Upper lobe of left lung (tissue), 6 donors: Measurements from ENCODE around the gene ABCG1. TPM values are rescaled to one million over a fixed set of nuclear protein-coding genes. Genes with fewer than 3 reads are reported as not detected.

Experiments
- ATAC-seq, 2 donors: fragments of 200-7000 bp; cut with Tn5 transposase; one replicate each; pipeline ENCODE4 v1.9.1; 2022; ENCODE audit warnings: mild to moderate bottlenecking in 2 of 2, moderate library complexity in 2 of 2; ENCODE audit not compliant: low FRiP score in 2 of 2
- DNase-seq, 2 donors: peaks; one replicate each; pipeline ENCODE4 v3.0.0-alpha.2; 2019 to 2020
- H3K27ac ChIP-seq, 4 donors: fragments of 200-600 bp; sonication (generic); one replicate each; pipeline ENCODE4 v1.5.1; 2016 to 2019
- H3K27me3 ChIP-seq, 4 donors: fragments of 200-600 bp; sonication (generic); one replicate each; pipeline ENCODE4 v1.5.1; 2017 to 2019
- H3K36me3 ChIP-seq, 4 donors: fragments of 200-600 bp; sonication (generic); one replicate each; pipeline ENCODE4 v1.5.1; 2016 to 2019
- H3K4me1 ChIP-seq, 4 donors: fragments of 200-600 bp; sonication (generic); one replicate each; pipeline ENCODE4 v1.5.1; 2018 to 2019
- H3K4me3 ChIP-seq, 4 donors: fragments of 200-600 bp; sonication (generic); one replicate each; pipeline ENCODE4 v1.5.1; 2017 to 2019; ENCODE audit warnings: mild to moderate bottlenecking in 2 of 4, moderate library complexity in 1 of 4
- H3K9me3 ChIP-seq, 4 donors: fragments of 200-600 bp; sonication (generic); one replicate each; pipeline ENCODE4 v1.5.1; 2018 to 2019
- EP300 ChIP-seq, 4 donors: sonication (generic); formaldehyde crosslinking; IDR thresholded peaks; one replicate each; pipeline ENCODE4 v1.5.1; 2017; ENCODE audit warnings: antibody characterized with exemption in 4 of 4, control low read depth in 2 of 4
- POLR2A ChIP-seq, 4 donors: fragments of 450-650 bp; IDR thresholded peaks; one replicate each; pipeline ENCODE4 v1.5.1; 2016 to 2017; ENCODE audit warnings: antibody characterized with exemption in 4 of 4, mild to moderate bottlenecking in 2 of 4
- POLR2AphosphoS5 ChIP-seq, 2 donors: sonication (generic); formaldehyde crosslinking; IDR thresholded peaks; one replicate each; pipeline ENCODE4 v1.5.1; 2017; ENCODE audit warnings: antibody characterized with exemption in 2 of 2
- WGBS, 2 donors: methylation state at CpG; one replicate each; pipeline ENCODE4 v1.1.5; 2017 to 2018; 5-methylcytosine and 5-hydroxymethylcytosine counted together
- total RNA-seq, 6 donors: library from RNA; depleted of rRNA in 4 of 6; stranded (reverse); fragments of >200 nt in 4 of 6; gene quantifications; one replicate each; pipeline versions ENCODE4 v1.1.0 to v1.2.1, GENCODE V29; 2016 to 2021
- TF ChIP-seq, protein P1 (sequence below), 6 experiments: fragments of 450-650 bp in 4 of 6; fragments of 200-600 bp in 2 of 6; sonication (generic) in 2 of 6; IDR thresholded peaks; one replicate each; pipeline ENCODE4 v1.5.1; 2016 to 2019; ENCODE audit warnings: antibody characterized with exemption in 6 of 6
- donor health status: DM: no; HTN: no; CAD: no; lungs with moderate emphysema.
- donor health status: DM: no; HTN: yes; CAD: no; lungs with severe emphysema.

ABCG1 gene
- total RNA-seq, 6 donors from 2014 or later = 56.7 to 130 (median 79.8) TPM

DNA sequence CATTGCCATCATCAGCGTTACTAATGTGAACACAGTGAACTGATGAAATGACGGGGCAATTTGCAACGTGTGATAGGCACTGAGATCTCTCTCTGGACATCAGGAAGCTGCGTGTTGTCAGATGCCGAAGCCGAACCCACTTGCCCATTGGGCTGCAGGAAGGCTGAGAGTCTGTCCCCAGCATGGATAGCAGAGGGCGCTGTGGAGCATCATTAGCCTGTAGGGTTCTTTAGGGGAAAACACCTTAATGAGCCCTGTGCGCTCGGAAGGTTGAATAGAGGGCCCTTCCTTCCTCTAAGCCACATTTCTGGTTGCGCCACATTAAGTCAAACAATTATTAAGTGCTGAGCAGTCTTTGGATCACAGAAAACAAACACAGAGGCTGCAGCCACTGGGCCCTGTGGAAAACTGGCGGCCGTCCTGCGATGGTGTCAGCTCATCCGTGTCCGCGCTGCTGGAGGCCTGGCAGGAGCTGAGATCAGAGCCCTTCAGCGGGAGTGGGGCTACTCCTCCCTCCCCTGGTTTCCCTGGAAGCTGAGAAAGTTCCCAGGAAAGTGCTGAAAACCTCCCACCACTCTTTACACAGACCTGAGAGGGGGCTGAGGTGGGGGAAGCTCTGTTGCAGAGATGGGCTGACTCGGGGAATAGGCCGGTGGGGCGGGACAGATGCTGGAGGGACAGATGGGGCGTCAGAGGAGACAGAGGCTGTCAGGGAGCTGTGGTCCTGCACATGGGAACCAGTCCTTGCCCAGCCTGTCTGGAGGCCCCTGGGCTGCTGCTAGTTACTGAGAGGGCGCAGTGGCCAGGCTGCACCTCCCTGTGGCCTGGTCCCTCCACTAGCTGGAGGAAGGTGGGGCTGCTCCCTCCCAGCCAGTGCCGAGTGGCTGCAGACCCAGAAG, 119.1 kb downstream of the ABCG1 start:
- peak overlapping the region in 1 of 4 donors; percentile 46 for H3K27ac ChIP-seq
- H3K9me3 ChIP-seq = no peaks in the 10 kb centered on the region
- H3K27me3 ChIP-seq = no peaks in the 10 kb centered on the region
- WGBS, 2 donors = 35 to 37% methylated on average over 18 to 23 of the region's 23 CpGs
- peak; percentile 79 to 89 for DNase-seq
- no peak overlapping the region for H3K4me3 ChIP-seq
- peak; percentile 91 to 96 for ATAC-seq
- TF ChIP-seq, protein P1, sequence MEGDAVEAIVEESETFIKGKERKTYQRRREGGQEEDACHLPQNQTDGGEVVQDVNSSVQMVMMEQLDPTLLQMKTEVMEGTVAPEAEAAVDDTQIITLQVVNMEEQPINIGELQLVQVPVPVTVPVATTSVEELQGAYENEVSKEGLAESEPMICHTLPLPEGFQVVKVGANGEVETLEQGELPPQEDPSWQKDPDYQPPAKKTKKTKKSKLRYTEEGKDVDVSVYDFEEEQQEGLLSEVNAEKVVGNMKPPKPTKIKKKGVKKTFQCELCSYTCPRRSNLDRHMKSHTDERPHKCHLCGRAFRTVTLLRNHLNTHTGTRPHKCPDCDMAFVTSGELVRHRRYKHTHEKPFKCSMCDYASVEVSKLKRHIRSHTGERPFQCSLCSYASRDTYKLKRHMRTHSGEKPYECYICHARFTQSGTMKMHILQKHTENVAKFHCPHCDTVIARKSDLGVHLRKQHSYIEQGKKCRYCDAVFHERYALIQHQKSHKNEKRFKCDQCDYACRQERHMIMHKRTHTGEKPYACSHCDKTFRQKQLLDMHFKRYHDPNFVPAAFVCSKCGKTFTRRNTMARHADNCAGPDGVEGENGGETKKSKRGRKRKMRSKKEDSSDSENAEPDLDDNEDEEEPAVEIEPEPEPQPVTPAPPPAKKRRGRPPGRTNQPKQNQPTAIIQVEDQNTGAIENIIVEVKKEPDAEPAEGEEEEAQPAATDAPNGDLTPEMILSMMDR (IDR thresholded peaks at IDR 0.05) = peak; percentile 62 to 79 (median 70)
- TF ChIP-seq EP300 (IDR thresholded peaks at IDR 0.05) (no peak), POLR2AphosphoS5 (IDR thresholded peaks at IDR 0.05) (no peak)
- H3K36me3 ChIP-seq = no peaks in the 10 kb centered on the region
- H3K4me1 ChIP-seq = peaks cover 0 to 14% (median 8%) of the 10 kb centered on the region in 4 donors

DNA sequence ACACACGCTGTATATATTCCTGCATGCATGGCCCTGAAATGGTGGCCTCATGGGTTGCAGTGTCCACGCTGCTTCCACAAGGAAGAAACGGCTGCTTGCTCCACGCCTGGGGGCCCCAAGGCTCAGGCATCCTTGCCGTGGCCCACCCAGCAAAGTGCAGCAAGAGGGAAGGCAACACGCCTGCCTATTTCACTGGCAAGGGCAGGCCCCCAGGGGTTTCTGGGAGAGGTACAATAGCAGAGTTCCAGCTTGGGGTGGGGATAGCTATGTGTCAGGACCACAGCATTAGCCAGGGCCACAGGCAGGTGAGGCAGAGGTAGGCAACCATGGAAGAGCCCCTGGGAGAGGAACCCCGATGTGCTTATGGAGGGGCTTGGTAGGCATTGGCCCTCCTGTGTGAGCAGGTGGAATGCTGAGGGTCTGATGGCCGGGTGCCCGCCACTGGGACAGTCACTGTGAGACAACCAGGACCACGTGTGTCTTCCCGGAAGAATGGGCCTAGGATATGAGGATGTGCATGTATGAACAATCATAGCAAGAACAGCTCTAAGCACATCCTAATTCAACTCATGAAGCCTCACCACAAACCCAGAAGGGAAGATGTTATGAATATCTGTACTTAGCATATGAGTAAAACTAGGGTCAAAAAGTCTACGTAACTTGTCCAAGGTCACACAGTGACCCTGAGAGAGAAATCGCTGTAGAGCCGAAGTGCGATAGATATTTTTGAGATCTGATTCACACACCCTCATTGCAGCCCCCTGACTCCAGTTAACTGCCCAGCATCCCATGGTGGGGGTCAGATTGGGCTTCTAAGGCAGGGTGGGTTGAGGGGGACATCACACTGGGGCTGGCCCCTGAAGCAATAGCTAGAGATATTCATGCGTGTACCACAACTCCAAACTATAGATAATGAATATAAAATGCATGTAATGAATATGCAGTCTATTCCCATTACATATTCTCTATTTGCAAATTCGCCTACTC, 120.1 kb downstream of the ABCG1 start:
- TF ChIP-seq, protein P1 (IDR thresholded peaks at IDR 0.05) = no peak
- TF ChIP-seq EP300 (IDR thresholded peaks at IDR 0.05) (no peak), POLR2AphosphoS5 (IDR thresholded peaks at IDR 0.05) (no peak), POLR2A (IDR thresholded peaks at IDR 0.05) (no peak)
- ATAC-seq (no peak), DNase-seq (peak in 1 of 2 donors; percentile 56)
- no peak overlapping the region for H3K4me3 ChIP-seq
- no peaks in the 10 kb centered on the region for H3K27me3 ChIP-seq
- peaks cover 0 to 14% (median 8%) of the 10 kb centered on the region in 4 donors for H3K4me1 ChIP-seq
- no peaks in the 10 kb centered on the region for H3K9me3 ChIP-seq
- H3K27ac ChIP-seq = peak overlapping the region in 1 of 4 donors; percentile 46
- 90 to 98% methylated on average over 13 to 17 of the region's 17 CpGs for WGBS, 2 donors
- no peaks in the 10 kb centered on the region for H3K36me3 ChIP-seq

DNA sequence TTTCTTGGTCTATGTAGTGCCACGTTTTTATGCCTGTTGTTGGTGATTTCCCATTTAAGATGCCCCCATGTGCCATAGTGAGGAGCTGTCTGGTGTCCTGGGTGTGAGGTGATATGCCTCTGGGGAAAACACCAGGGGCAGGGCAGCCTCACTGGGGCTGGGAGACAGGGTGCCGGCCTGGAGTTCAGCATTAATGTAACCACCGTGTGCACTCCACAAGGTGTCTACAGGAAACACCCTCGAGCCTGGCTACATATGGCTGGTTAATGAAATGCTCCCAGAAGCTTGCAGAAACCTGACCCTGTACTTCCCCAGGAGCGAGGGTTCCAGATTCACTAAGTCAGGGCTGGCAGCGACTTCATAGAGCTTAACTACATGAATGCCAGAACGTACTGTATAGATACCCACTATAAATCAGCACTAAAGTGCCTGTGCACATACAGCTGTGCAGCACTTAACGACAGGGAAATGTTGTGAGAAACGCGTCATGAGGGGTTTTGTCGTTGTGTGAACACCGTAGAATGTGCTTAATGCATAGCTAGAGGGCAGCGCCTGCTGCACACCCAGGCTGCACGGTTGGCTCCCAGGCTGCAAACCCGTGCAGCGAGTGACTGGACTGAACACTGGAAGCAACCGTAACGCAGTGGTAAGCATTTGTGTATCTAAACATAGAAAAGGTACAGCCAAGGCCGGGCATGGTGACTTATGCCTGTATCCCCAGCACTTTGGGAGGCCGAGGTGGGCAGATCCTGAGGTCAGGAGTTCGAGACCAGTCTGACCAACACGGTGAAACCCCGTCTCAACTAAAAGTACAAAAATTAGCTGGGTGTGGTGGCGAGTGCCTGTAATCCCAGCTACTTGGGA, 121.5 kb downstream of the ABCG1 start:
- DNase-seq (no peak), ATAC-seq (no peak)
- peaks cover 0 to 14% (median 8%) of the 10 kb centered on the region in 4 donors for H3K4me1 ChIP-seq
- no peak overlapping the region for H3K27ac ChIP-seq
- TF ChIP-seq POLR2A (IDR thresholded peaks at IDR 0.05) (no peak), POLR2AphosphoS5 (IDR thresholded peaks at IDR 0.05) (no peak), EP300 (IDR thresholded peaks at IDR 0.05) (no peak)
- TF ChIP-seq, protein P1 (IDR thresholded peaks at IDR 0.05) = no peak
- H3K9me3 ChIP-seq = no peaks in the 10 kb centered on the region
- H3K36me3 ChIP-seq = no peaks in the 10 kb centered on the region
- no peaks in the 10 kb centered on the region for H3K27me3 ChIP-seq
- H3K4me3 ChIP-seq = no peak overlapping the region
- 86% methylated on average over 24 of the region's 24 CpGs for WGBS, 2 donors

DNA sequence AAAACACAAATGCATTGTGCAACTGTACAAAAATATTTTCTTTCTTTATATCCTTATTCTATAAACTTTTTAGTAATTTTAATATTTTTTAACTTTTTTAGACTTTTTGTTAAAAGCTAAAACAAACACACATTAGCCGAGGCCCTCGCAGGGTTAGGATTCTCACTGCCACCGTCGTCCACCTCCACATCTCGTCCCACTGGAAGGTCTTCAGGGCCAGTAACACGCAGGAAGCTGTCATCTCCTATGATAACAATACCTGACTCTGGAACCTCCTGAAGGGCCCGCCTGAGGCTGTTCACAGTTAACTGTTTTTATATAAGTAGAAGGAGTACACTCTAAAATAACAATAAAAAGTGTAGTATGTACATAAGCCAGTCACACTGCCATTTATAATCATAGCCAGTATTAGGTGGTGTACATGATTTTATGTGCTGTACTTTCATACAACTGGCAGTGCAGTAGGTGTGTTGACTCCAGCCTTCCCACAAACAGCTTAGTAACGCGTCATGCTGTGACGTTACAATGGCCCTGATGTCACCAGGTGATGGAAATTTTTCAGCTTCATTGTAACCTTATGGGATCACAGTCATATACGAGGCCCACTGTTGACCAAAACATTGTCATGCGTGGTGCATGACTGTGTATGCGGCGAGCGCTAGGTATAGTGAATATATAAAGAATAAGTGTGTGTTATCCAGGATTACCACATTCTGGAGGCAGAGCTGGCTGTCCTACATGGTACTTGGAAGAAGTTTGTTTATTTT, 123.0 kb downstream of the ABCG1 start:
- Histone ChIP-seq H3K9me3 (no peaks in the 10 kb centered on the region), H3K4me3 (no peak overlapping the region), H3K36me3 (no peaks in the 10 kb centered on the region), H3K4me1 (peaks cover 0 to 14% (median 8%) of the 10 kb centered on the region in 4 donors), H3K27ac (no peak overlapping the region), H3K27me3 (no peaks in the 10 kb centered on the region)
- 95 to 96% methylated on average over 15 of the region's 15 CpGs for WGBS, 2 donors
- DNase-seq = no peak
- TF ChIP-seq POLR2AphosphoS5 (IDR thresholded peaks at IDR 0.05) = no peak
- no peak for TF ChIP-seq POLR2A (IDR thresholded peaks at IDR 0.05)
- TF ChIP-seq EP300 (IDR thresholded peaks at IDR 0.05) = no peak
- TF ChIP-seq, protein P1 (IDR thresholded peaks at IDR 0.05) = no peak
- ATAC-seq = no peak
